NCI-H524 treated with DMSO at 0.1 percent for 48 hours (cell line): ENCODE results near the gene GGTA1.

Experiments
- DNase-seq: peaks from one replicate; lab custom pipeline; 2025; lab: John Stamatoyannopoulos, UW

The GGTA1 gene

GRCh38 chr9:121499177-121499426 is 542 bp downstream of the GGTA1 start:
- no peak for DNase-seq

GRCh38 chr9:121498487-121499176 is 1.0 kb downstream of the GGTA1 start:
- no peak for DNase-seq

- peak; percentile 88 for DNase-seq
These were observed 1.5 kb downstream of the GGTA1 start for GRCh38 chr9:121498150-121498486.

GRCh38 chr9:121495976-121496375 is 3.7 kb downstream of the GGTA1 start:
- DNase-seq: no peak

GRCh38 chr9:121494192-121494591 is 5.5 kb downstream of the GGTA1 start:
- no peak for DNase-seq

- no peak for DNase-seq
These were observed 8.5 kb downstream of the GGTA1 start for GRCh38 chr9:121491111-121491510.

GRCh38 chr9:121489344-121489743 is 10.3 kb downstream of the GGTA1 start:
- DNase-seq: no peak

GRCh38 chr9:121486043-121486442 is 13.6 kb downstream of the GGTA1 start:
- DNase-seq: no peak

GRCh38 chr9:121485623-121486022 is 14.0 kb downstream of the GGTA1 start:
- no peak for DNase-seq

GRCh38 chr9:121484651-121485446 is 14.8 kb downstream of the GGTA1 start:
- no peak for DNase-seq

GRCh38 chr9:121483473-121484031 is 16.1 kb downstream of the GGTA1 start:
- no peak for DNase-seq

GRCh38 chr9:121483049-121483448 is 16.6 kb downstream of the GGTA1 start:
- DNase-seq: no peak

- no peak for DNase-seq
These were observed 20.6 kb downstream of the GGTA1 start for GRCh38 chr9:121478816-121479676.

- DNase-seq: no peak
These were observed 23.5 kb downstream of the GGTA1 start for GRCh38 chr9:121476156-121476555.

- DNase-seq: no peak
These were observed 25.3 kb downstream of the GGTA1 start for GRCh38 chr9:121474231-121474947.

GRCh38 chr9:121473229-121473628 is 26.4 kb downstream of the GGTA1 start:
- DNase-seq: no peak

GRCh38 chr9:121472446-121472845 is 27.2 kb downstream of the GGTA1 start:
- DNase-seq: peak; percentile 72

- no peak for DNase-seq
These were observed 33.5 kb downstream of the GGTA1 start for GRCh38 chr9:121466142-121466541.

GRCh38 chr9:121464968-121465367 is 34.7 kb downstream of the GGTA1 start:
- no peak for DNase-seq

GRCh38 chr9:121463026-121463807 is 36.4 kb downstream of the GGTA1 start:
- DNase-seq: no peak

GRCh38 chr9:121459513-121459912 is 40.1 kb downstream of the GGTA1 start:
- DNase-seq: no peak
